NCI-H1417 treated with DMSO at 0.1 percent for 48 hours (cell line): ENCODE measurements around the gene DHH.
"Not testable (repeated sequence)": the region's sequence is repeated elsewhere in the genome, so short reads cannot be mapped to it uniquely, and the experiment has no call there.

ENCODE experiments used
- DNase-seq: peaks from one replicate; lab custom pipeline; 2025; lab: John Stamatoyannopoulos, UW

Gene DHH

DNA sequence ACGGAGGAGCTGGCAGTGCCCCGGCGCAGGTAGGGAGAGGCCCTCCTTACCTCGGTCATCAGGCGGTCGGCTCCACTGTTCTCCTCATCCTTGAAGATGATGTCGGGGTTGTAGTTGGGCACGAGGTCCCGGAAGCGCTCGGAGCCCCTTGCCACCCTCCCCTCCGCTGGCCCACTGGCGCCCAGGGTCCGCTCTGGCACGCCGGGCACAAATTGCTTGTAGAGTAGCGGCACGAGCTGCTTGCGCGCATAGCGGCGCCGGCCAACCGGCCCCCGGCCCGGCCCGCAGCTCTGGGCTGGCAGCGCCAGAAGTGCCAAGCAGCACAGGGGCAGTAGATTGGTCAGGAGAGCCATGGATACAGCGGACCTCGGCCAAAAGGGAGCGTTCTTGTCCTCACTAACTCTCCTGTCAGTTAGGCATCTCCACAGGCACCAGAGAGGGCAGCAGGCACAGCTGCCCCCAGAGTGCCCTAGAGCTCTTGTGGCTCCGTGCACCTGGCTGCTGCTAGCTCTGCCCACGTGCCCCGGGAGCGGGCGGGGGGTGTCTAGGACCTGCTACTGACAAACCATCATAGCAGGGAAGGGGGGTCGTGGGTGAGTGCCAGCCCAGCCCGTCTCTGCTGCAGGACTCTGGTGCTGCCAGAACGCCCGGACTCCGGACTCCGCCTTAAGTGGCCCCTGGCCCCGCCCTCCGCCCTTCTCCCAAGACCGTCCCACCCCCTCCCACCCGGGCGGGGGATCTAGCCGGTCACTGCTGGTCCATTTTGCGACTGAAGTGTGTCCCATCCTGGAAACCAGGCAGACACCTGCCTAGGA is at the start of gene DHH:
DHH (minus strand) TSS at position 642 of the 815 bp plus-strand sequence; CDS start at position 353, 289 bp downstream.
- peak; percentile 11 for DNase-seq

DNA sequence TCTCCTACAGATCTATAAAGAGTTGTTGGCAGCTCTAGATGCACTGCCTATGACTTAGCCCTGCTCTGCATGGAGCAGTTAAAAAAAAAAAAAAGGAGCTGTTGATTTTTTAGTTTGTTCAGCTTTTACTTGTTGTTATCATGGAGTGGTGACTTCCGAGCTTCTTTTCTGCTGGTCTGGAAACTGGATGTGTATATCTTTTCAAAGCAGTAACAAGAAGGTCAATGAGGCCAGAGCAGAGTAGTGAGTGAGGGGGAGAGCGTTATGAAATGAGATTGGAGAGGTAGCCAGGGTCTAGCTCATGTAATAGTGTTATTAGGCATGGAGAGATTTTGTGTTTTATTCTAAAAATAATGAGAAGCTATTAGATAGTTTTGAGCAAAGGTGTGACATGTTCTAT is 49.8 kb upstream of the DHH start:
- DNase-seq, result no peak

DNA sequence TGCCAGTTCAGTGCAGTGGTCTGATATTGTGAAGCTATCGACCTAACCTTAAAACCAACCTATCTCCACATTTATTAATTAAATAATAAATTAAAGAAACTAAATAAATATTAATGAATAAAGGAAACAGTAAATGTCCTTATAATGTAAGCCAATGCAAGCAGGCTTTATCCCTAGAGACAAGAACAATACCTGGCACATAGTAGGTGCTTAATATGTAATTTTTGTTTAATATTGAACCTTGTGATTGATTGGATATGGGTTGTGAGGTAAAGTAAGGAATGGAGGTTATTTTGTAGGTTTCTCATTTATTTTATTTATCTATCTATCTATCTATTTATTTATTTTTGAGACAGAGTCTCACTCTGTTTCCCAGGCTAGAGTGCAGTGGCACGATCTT is 44.4 kb upstream of the DHH start:
- DNase-seq, result no peak

DNA sequence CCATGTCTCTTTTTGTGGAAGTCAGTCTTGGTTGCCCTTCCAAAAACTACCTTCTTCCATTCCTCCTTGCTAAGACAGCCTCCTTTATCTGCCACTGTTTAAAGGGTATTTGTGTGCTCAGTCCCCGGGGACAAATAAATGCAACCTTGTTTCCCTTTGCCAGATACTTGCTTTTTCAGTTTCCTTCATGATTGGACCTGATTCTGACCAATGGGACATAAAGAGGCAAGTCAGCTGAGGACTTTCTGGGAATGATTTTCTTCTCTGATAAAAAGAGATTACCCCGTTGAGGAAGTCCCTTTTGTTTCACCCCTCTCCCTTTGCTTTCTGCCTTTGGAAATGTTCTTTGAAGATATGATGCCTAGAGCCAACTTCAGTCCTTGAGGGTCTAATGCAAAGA is 44.0 kb upstream of the DHH start:
- DNase-seq, result no peak

DNA sequence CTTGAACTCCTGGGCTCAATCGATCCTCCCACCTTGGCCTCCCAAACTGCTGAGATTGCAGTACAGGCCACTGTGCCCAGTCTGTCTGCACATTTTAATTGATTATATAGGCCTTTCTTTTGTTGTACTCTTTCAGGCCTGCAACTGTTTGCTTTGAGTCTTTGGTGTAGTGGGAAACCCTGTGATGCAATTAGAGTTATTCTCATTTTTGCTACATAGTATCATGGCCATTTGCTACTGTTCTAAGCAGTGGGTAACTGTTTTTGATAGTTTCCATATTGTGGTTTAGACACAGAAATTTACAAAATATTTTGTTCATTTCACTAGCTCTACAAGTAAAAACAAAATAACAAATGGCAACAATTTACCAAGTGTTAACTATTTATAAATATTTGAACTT is 42.9 kb upstream of the DHH start:
- no peak for DNase-seq

DNA sequence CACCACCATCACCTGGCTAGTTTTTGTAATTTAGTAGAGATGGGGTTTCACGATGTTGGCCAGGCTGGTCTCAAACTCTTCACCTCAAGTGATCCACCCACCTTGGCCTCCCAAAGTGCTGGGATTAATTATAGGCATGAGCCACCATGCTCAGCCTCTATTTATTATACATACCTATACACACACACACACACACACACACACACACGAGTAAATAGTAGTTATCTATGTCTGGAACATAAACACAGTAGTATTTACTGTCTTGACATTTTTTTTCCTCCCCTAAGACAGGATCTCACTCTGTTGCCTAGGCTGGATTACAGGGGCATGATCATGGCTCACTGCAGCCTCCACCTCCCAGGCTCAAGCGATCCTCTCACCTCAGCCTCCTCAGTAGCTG is 42.4 kb upstream of the DHH start:
- DNase-seq, result not testable (repeated sequence)

DNA sequence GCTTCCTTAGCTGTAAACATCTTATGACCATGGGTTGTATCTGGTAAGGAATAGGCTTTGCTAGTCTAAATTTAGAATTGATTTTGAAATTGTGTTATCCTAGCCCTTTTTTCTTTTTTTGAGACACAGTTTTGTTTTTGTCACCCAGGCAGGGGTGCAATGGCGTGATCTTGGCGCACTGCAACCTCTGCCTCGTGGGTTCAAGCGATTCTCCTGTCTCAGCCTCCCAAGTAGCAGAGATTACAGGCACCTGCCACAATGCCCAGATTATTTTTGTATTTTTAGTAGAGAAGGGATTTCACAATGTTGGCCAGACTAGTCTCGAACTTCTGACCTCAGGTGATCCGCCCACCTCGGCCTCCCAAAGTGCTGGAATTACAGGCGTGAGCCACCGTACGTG is 39.0 kb upstream of the DHH start:
- no peak for DNase-seq

DNA sequence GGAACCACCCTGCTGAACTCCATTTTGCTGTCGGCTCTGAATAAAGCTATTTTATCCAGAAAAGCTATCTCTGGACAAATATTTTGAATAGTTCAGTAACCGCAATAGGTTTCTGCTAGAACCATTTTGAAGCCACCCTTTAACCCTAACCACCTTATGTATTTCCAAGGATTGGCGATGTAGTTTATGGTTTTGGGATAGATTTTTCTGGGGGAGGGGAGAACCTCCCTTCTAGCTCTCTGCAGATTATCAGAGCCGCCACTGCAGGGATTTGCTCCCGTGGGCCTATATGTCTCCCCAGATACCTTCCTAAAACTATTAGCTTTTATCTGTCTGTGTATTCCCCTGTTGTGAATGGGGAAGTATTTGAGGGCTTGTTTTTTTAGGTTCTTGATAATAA is 38.4 kb upstream of the DHH start:
- DNase-seq, result no peak

DNA sequence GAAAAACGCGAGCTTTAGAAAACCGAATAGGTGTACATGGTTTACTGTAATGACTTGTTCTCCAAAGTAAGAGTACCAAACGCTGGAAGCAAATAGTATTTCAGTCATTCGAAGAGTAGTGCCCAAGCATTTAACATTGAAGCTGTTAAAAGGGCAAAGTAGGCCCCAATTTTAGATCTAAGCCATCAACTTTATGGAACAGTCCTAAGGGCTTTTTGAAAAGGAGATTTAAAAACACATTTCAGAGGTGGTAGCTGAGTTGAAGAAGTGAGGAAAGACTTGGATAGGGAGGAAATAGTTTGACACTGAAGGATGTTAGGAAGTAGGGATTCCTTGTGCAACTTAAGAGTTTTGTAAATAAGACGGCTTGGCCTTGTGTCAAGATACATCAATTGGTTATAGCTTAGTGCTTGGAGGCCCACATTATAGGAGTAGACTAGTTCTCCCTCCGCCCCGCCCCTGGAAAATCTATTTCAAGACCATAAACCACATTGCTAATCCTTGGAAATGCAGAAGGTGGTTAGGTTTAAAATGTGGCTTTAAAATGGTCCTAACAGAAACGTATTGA is 37.4 kb upstream of the DHH start:
- DNase-seq, result no peak

DNA sequence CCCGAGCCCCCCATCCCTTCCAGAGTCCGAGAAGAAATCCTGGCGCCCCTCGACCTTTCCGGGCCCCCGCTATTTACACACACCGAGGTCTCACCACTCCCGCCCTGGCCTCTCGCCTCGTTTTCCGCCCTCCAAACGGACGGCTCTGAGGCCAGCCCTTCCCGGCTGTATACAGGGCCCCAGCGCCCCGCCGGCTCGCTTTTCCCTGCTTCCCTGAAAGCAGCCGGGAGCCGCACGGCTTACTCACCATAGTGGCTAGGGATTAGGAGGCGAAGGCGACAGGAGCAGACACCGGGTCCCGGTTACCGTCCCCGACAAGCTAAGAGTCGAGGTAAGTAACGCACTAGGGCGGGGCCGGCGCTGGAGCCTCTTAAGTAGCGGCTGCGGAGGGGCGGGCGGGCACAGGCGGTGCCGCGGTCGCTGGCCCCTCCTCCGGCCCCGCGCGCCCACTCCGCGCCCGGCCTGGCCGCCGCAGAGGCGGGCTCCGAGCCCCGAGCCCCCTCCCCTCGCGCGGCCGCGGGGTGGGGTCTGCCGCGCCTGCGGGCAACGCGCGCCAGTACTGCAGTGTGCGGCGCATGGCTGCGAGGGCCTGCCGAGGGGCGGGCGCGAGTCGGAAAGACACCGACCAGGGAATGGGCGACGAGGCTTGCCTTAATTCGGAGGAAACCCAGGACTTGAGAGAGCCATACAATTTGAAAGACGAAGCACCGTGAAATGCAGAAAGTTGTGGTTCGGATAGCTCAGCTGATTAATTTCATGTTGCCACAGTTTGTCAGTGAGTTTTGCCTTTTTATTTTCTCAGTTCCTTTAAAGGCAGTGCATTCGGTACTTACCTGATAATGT is 36.7 kb upstream of the DHH start, which contains the start of gene TUBA1B:
TUBA1B (minus strand) TSS at position 345 of the 843 bp plus-strand sequence; CDS start at position 250, 95 bp downstream.
- DNase-seq, result peak; percentile 79

DNA sequence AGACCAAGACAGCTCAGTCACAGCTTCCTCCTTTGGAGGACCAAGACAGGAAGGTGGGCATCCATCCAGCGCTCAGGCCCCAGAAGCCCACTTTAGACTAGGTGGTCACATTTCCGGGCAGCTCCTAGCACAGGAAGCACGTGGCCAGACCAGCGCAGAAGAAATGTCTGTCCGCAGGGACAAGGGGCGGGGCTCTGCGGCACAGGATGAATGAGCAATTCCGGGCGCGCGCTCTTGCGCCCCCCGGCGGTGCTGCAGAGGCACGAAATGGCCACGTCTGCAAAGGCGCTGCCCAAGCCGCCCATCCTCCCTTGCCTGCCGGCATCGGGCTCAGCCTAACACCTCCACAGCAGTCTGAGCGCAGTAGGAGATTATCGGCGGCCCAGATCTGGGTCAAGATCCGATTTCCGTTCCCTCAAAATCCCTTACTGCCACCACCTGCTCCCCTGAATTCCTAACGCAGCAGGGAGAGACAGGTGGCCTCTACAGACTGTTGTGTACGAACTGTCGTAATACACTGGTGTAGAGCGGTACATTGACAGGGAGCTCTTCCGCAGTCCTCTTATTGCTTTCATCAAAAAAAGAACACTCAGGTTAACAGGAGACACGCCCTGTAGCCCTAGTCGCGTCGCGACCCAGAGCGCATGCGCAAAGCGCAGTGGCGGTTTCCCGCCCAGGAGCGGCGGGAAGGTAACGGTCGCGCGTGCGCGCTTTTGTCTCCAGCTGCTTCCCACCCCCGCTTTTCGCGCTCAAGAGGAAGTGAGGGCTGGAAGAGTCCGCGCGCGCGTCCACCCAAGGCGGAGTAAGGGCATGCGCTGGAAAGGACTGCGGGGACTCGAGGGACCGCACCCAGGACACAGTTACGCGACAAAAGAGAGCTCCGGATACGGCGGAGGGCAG is 35.8 kb upstream of the DHH start:
- DNase-seq, result peak; percentile 84

DNA sequence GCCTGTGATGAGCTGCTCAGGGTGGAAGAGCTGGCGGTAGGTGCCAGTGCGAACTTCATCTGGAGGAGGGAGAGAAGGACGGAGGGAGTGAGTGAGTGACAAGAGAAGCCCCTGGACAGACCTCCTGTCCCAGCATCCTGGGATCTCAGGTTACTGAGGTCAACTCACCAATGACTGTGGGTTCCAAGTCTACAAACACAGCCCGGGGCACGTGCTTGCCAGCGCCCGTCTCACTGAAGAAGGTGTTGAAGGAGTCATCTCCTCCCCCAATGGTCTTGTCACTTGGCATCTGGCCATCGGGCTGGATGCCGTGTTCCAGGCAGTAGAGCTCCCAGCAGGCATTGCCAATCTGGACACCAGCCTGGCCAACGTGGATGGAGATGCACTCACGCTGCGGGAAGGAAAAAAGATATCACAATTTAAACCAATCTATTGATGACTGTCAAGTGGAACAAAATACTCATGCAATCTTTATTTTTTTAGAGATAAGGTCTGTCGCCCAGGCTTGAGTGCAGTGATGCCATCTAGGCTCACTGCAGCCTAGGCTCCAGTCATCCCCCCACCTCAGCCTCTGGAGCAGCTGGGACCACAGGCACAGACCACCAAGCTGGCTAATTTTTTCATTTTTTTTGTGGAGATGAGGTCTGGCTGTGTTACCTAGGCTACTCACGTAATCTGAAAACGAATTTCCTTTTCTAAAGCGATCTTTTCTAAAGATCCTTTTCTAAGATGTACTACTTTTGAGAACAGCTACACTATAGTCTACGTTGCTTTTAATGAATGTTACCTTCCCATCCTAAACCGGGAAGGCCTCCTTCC is 34.9 kb upstream of the DHH start:
- DNase-seq, result no peak

DNA sequence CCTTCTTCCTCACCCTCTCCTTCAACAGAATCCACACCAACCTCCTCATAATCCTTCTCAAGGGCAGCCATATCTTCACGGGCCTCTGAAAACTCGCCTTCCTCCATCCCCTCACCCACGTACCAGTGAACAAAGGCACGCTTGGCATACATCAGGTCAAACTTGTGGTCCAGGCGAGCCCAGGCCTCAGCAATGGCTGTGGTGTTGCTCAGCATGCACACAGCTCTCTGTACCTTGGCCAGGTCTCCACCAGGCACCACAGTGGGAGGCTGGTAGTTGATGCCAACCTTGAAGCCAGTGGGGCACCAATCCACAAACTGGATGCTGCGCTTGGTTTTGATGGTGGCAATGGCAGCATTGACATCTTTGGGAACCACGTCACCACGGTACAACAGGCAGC is 33.4 kb upstream of the DHH start:
- DNase-seq, result not testable (repeated sequence)

DNA sequence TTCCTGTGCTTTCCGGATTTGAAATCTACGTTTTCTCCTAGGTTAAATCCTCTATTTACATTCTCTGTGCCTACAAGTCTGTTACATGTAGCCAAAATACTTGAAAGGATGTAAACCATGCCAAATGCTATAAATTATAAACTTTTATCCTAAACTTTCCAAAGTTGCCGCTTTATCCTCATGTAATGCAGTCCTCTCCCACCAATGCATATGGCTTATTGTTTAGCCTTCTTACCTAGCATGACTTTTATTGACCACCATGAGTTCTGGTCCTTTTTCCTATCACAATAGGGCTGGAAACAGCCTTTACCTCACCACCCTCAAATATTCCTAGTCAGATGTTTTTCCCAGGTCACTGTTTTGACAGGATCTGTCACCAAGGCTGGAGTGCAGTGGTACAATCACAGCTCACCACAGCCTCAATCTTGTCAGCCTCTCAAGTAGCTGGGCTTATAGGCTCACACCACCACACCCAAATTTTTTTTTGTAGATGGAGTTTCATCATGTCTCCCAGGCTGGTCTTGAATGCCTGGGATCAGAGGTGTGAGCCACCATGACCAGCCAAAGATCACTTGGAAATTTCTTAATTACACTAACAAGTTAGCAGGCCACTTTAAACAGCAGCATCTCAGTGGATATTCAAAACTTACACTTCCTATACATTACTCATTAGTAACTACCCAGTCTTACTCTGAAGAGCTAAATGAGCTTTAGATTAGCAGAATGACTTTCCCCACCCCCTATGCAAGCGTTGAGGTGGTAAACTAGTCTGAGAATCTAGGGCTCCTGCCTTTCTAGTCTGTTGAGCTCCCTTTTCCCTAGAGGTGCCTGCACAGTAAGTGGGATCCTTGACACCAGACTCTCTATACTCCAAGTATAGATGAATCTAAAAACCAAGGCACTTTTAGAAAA is 32.5 kb upstream of the DHH start:
- DNase-seq, result no peak

DNA sequence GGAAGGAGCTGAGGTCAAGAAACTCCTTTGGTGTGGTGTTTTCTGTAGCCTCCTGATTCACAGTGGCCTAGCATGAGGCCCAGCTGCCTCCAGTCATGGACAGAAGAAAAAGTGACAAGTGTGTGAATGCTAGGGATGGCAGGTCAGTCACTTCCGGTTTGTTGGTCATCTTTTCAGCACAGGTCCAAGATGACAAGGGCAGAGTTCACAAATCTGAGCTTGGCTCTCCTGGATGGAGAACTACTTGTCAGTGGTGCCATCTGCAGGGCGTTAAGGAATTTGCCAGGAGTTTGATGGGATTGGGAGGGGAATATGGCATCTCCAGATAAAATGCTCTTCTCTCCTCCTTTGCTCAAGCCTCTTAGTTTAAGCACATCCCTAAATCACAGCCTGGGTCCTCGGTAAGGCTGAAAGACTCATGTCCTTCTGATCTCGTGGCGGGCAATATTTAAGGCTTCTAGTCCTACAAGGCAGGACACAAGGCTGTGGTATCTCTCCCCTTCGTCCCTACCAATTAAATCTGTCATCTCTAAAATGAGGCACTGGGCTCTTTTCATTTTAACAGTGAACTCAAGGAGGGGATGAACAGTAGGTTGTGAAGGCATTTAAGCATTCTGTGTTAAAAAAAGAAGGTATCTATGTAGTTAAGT is 26.6 kb upstream of the DHH start:
- DNase-seq, result no peak

DNA sequence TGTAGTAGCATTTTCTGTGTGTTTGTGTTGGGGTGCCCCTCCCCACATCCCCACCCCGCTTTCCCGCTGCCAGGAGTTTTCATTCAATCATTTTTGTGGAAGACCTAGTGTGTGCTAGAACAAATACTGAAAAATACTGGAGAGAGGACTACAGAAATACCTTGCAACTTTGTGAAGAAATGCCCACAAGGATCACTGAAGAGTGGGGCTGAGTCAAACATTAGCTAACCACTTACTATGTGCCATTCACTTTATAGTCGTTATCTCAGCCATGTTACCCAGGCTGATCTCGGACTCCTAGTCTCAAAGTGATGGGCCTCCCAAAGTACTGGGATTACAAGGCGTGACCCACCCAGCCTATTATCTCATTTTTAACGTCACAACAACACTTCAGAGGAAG is 16.6 kb upstream of the DHH start:
- DNase-seq, result no peak

DNA sequence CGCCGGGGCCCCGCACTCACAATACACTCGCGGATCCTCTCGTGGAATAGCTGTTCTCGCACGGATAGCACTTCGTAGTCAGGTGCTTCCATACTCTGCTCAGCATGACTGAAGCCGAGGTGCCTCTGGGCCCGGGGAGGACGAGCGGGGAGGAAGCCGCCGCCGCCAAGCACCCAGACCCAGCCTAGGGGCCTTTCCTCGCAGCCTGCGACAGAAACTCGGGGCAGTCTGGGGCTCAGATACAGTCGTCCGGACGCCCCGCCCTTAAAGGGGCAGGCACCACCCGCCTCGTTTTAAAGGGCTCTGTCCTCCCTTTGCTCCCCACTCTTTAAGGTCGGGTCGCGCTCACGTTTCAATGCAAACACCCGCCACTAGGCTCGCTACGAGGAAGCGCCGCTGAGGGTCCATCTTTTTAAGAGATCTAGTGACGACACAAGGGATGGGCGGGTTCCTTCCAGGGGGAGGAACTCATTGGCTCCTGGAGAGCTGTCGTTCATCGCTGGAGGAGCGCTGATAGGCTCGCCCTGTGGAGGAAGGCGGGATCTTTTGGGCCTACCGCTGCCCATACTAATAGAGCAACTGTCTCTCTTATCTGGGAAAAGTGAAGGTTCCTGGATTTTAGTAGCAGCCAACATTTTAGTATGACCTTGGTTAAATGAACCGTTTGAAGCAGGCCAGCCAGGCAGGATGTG is 16.0 kb upstream of the DHH start, which contains the start of gene LMBR1L:
LMBR1L (minus strand) TSS at position 384 of the 692 bp plus-strand sequence; CDS start at position 92, 292 bp downstream.
- DNase-seq, result peak; percentile 93
